Stimulated activated CD8-positive, alpha-beta memory T cell treated with anti-CD3 and anti-CD28 coated beads, Interleukin-15, amount 100 ng/mL, for 48 hours (primary cell): Measurements from ENCODE around the gene CALCOCO1.
"Not testable (repeated sequence)": the region's sequence is repeated elsewhere in the genome, so short reads cannot be mapped to it uniquely, and the experiment has no call there.

ENCODE experiments used
- DNase-seq, 2 donors: peaks; one replicate each; pipeline ENCODE4 v3.0.0-alpha.2; 2020; ENCODE audit warnings: low read depth in 2 of 2

CALCOCO1 gene

GRCh38 chr12:53698948-53699677, 28.1 kb downstream of the CALCOCO1 start:
- DNase-seq = no peak

- no peak for DNase-seq
Measured at GRCh38 chr12:53696655-53697331, 30.5 kb downstream of the CALCOCO1 start.

- no peak for DNase-seq
Measured at GRCh38 chr12:53696285-53696654, 31.0 kb downstream of the CALCOCO1 start.

GRCh38 chr12:53695152-53696145, 31.8 kb downstream of the CALCOCO1 start:
- DNase-seq = peak; percentile 29 to 32

GRCh38 chr12:53694756-53695151, 32.5 kb downstream of the CALCOCO1 start:
- DNase-seq = no peak

GRCh38 chr12:53688134-53688533, 39.1 kb downstream of the CALCOCO1 start:
- no peak for DNase-seq

- no peak for DNase-seq
Measured at GRCh38 chr12:53686436-53686835, 40.8 kb downstream of the CALCOCO1 start.

- no peak for DNase-seq
Measured at GRCh38 chr12:53684654-53685220, 42.5 kb downstream of the CALCOCO1 start.

- DNase-seq = no peak
Measured at GRCh38 chr12:53683983-53684382, 43.3 kb downstream of the CALCOCO1 start.

- no peak for DNase-seq
Measured at GRCh38 chr12:53683494-53683893, 43.8 kb downstream of the CALCOCO1 start.

- DNase-seq = not testable (repeated sequence)
Measured at GRCh38 chr12:53680061-53680460, 47.2 kb downstream of the CALCOCO1 start.

- DNase-seq = no peak
Measured at GRCh38 chr12:53677800-53678148, 49.5 kb downstream of the CALCOCO1 start.

- DNase-seq = no peak
Measured at GRCh38 chr12:53677016-53677799, 50.0 kb downstream of the CALCOCO1 start.

GRCh38 chr12:53676656-53677015, 50.6 kb downstream of the CALCOCO1 start:
- no peak for DNase-seq

GRCh38 chr12:53675701-53676607, 51.3 kb downstream of the CALCOCO1 start, which contains the start of gene ATP5MC2:
Gene ATP5MC2 (minus strand): TSS chr12:53676083. CDS start chr12:53672614, 3,469 bp downstream.
- peak; percentile 95 to 97 for DNase-seq

- DNase-seq = no peak
Measured at GRCh38 chr12:53674977-53675700, 52.1 kb downstream of the CALCOCO1 start.

- DNase-seq = no peak
Measured at GRCh38 chr12:53670971-53671370, 56.3 kb downstream of the CALCOCO1 start.

GRCh38 chr12:53670308-53670707, 56.9 kb downstream of the CALCOCO1 start:
- no peak for DNase-seq

- no peak for DNase-seq
Measured at GRCh38 chr12:53667080-53667479, 60.2 kb downstream of the CALCOCO1 start.
